Nephron (organoid): ENCODE measurements around the gene SKOR1.

Experiments
- H3K27ac Mint-ChIP-seq, 3 experiments: 2 replicates each; pipeline ENCODE4 v1.8.0; 2020; ENCODE audit warnings: mixed read lengths in 3 of 3, mild to moderate bottlenecking in 2 of 3, moderate library complexity in 1 of 3
- H3K27me3 Mint-ChIP-seq: 2 replicates; pipeline ENCODE4 v1.8.0; 2021; ENCODE audit warnings: low read depth, mild to moderate bottlenecking, moderate library complexity, mixed read lengths
- H3K36me3 Mint-ChIP-seq: 2 replicates; pipeline ENCODE4 v1.8.0; 2020; ENCODE audit warnings: low read depth, mixed read lengths
- H3K4me1 Mint-ChIP-seq: 2 replicates; pipeline ENCODE4 v1.8.0; 2020; ENCODE audit warnings: mixed read lengths
- H3K4me3 Mint-ChIP-seq, 3 experiments: 2 replicates each; pipeline ENCODE4 v1.8.0; 2020; ENCODE audit warnings: mild to moderate bottlenecking in 3 of 3, mixed read lengths in 3 of 3, moderate library complexity in 2 of 3
- H3K9me3 Mint-ChIP-seq: 2 replicates; pipeline ENCODE4 v1.8.0; 2020; ENCODE audit warnings: mixed read lengths
- CTCF ChIP-seq, 3 experiments: fragments of 200-600 bp; sonication (generic); IDR thresholded peaks; one replicate each; pipeline ENCODE4 v1.5.0; 2021; ENCODE audit warnings: antibody characterized with exemption in 3 of 3; ENCODE audit not compliant: unreplicated experiment in 3 of 3

SKOR1 gene

GRCh38 chr15:67805666-67806516 is 19.4 kb upstream of the SKOR1 start:
- H3K36me3 Mint-ChIP-seq: peaks cover 8% of the 10 kb centered on the region
- H3K27me3 Mint-ChIP-seq: peaks cover 3% of the 10 kb centered on the region
- H3K9me3 Mint-ChIP-seq: no peaks in the 10 kb centered on the region
- no peak overlapping the region for H3K4me3 Mint-ChIP-seq
- H3K4me1 Mint-ChIP-seq: no peaks in the 10 kb centered on the region
- no peak overlapping the region for H3K27ac Mint-ChIP-seq
- no peak for TF ChIP-seq CTCF (IDR thresholded peaks at IDR 0.05; ENCODE audit: unreplicated experiment in 3 of 3)

- no peak for TF ChIP-seq CTCF (IDR thresholded peaks at IDR 0.05; ENCODE audit: unreplicated experiment in 3 of 3)
- no peaks in the 10 kb centered on the region for H3K4me1 Mint-ChIP-seq
- H3K9me3 Mint-ChIP-seq: no peaks in the 10 kb centered on the region
- peaks cover 8% of the 10 kb centered on the region for H3K36me3 Mint-ChIP-seq
- H3K27ac Mint-ChIP-seq: no peak overlapping the region
- H3K27me3 Mint-ChIP-seq: peaks cover 4% of the 10 kb centered on the region
- no peak overlapping the region for H3K4me3 Mint-ChIP-seq
These were observed 18.8 kb upstream of the SKOR1 start for GRCh38 chr15:67806536-67806935.

GRCh38 chr15:67807141-67807540 is 18.2 kb upstream of the SKOR1 start:
- Mint-ChIP-seq H3K4me1 (no peaks in the 10 kb centered on the region), H3K27me3 (peaks cover 10% of the 10 kb centered on the region), H3K36me3 (peaks cover 8% of the 10 kb centered on the region), H3K9me3 (no peaks in the 10 kb centered on the region), H3K27ac (no peak overlapping the region), H3K4me3 (no peak overlapping the region)
- no peak for TF ChIP-seq CTCF (IDR thresholded peaks at IDR 0.05; ENCODE audit: unreplicated experiment in 3 of 3)

GRCh38 chr15:67807836-67808235 is 17.5 kb upstream of the SKOR1 start:
- Mint-ChIP-seq H3K27ac (no peak overlapping the region), H3K27me3 (peaks cover 17% of the 10 kb centered on the region), H3K4me1 (no peaks in the 10 kb centered on the region), H3K4me3 (no peak overlapping the region), H3K9me3 (no peaks in the 10 kb centered on the region), H3K36me3 (peaks cover 8% of the 10 kb centered on the region)
- no peak for TF ChIP-seq CTCF (IDR thresholded peaks at IDR 0.05; ENCODE audit: unreplicated experiment in 3 of 3)

GRCh38 chr15:67808821-67809220 is 16.5 kb upstream of the SKOR1 start:
- no peaks in the 10 kb centered on the region for H3K9me3 Mint-ChIP-seq
- no peak for TF ChIP-seq CTCF (IDR thresholded peaks at IDR 0.05; ENCODE audit: unreplicated experiment in 3 of 3)
- peaks cover 26% of the 10 kb centered on the region for H3K27me3 Mint-ChIP-seq

GRCh38 chr15:67809441-67809840 is 15.9 kb upstream of the SKOR1 start:
- TF ChIP-seq CTCF (IDR thresholded peaks at IDR 0.05; ENCODE audit: unreplicated experiment in 3 of 3): no peak
- no peak overlapping the region for H3K27ac Mint-ChIP-seq
- H3K4me3 Mint-ChIP-seq: no peak overlapping the region
- no peaks in the 10 kb centered on the region for H3K4me1 Mint-ChIP-seq
- H3K36me3 Mint-ChIP-seq: peaks cover 8% of the 10 kb centered on the region
- H3K9me3 Mint-ChIP-seq: no peaks in the 10 kb centered on the region
- peaks cover 26% of the 10 kb centered on the region for H3K27me3 Mint-ChIP-seq

More at GRCh38 chr15:67808821-67809220, 16.5 kb upstream of the SKOR1 start:
- H3K36me3 Mint-ChIP-seq: peaks cover 8% of the 10 kb centered on the region
- no peak overlapping the region for H3K4me3 Mint-ChIP-seq
- H3K27ac Mint-ChIP-seq: no peak overlapping the region
- no peaks in the 10 kb centered on the region for H3K4me1 Mint-ChIP-seq
